HG02884 (cell line): Measurements from ENCODE around the gene FAM219A.
"Not testable (repeated sequence)": the region's sequence is repeated elsewhere in the genome, so short reads cannot be mapped to it uniquely, and the experiment has no call there.

Experiments
- ATAC-seq: cut with Tn5 transposase; IDR thresholded peaks from one replicate; pipeline ENCODE4 v1.9.1; 2021; ENCODE audit warnings: mild to moderate bottlenecking, moderate library complexity; ENCODE audit not compliant: unreplicated experiment

Gene FAM219A

GRCh38 chr9:34485822-34486221, 27.5 kb upstream of the FAM219A start:
- no peak for ATAC-seq

- ATAC-seq, result no peak
Observed at GRCh38 chr9:34484678-34485077, 26.3 kb upstream of the FAM219A start.

DNA sequence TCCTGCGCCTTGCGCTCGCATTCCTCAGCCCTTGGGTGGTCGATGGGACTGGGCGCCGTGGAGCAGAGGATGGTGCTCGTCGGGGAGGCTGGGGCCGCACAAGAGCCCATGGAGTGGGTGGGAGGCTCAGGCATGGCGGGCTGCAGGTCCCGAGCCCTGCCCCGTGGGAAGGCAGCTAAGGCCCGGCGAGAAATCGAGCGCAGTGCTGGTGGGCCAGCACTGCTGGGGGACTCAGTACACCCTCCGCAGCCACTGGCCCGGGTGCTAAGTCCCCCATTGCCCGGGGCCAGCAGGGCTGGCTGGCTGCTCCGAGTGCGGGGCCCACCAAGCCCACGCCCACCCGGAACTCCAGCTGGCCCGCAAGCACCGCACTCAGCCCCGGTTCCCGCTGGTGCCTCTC, 24.4 kb upstream of the FAM219A start:
- not testable (repeated sequence) for ATAC-seq

GRCh38 chr9:34481620-34482019, 23.2 kb upstream of the FAM219A start:
- not testable (repeated sequence) for ATAC-seq

DNA sequence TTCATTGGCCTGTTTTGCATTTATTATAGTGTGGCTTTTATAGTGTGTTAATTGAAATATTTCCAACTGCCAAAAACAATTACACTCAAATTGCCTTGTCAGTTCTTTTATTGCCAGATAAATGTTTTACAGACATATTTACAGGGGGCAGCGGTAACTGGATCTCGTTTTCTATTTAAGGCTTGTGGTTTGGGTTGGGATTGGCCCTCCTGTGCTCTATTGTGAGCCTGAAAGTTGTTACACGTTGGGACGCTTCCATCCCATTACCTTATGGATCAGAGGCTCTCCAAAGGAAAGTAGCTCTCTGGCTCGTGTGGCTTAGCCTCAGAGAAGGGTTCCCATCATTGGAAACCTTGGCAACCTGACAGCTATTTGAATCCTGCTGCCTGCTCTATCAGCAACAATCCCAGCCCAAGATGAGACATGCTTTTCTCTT, 21.1 kb upstream of the FAM219A start:
- no peak for ATAC-seq

- ATAC-seq, result no peak
Observed at GRCh38 chr9:34477541-34477940, 19.2 kb upstream of the FAM219A start.

DNA sequence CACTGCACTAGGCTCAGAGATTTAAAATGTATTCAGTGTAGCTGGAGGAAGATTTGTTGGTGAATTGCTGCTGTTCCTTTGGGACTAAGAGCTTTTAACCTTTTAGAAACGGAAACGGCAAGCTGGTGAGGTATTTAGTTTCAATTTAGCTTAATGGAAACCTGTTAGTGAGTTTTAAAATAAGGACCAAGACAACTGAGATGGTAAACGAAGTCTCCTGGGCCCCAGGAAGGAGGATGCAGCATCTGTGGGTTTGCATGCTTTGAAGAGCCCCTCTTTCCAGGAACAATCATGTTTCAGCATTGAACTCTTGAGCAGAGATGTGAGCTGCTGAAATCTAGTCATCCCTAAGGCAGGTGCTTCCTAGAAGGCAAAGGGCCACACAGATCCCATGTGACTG, 16.7 kb upstream of the FAM219A start:
- no peak for ATAC-seq

DNA sequence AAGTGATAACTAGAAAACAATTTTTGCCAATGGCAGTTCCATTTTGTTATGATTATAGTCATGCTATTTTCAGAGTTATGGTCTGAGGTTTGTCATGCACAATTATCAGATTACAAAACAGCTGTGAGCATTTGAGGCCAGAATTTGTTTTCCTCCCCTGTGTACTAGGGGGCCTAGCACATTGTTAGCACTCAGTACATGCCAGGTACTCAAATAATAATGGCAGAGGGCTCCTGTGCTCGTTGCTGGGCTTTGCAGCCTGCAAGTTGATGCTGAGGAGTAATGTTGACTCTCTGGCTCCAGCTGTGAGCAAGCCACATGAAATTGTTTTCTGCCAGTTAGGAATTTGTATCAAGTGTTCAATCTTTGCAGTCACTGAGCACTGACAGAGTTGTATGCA, 7.1 kb upstream of the FAM219A start:
- no peak for ATAC-seq

DNA sequence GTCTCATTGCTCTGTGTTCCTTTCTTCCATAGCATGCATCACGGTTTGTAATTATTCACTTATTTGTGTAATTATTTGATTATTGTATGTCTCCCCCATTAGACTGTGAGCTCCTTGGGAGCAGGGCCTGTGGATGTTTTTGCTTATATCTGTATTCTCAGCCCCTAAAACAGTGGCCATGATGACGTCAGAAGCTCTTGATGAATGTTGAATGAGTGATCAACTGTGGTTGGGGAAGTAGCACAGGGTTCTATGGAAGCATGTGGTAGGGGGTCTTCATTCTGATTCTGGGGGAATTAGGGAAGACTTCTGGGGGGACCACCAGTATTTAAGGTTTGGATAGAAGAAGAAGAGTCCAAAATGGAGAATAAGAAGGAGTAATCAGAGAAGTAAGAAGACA, 6.2 kb upstream of the FAM219A start:
- ATAC-seq, result no peak

DNA sequence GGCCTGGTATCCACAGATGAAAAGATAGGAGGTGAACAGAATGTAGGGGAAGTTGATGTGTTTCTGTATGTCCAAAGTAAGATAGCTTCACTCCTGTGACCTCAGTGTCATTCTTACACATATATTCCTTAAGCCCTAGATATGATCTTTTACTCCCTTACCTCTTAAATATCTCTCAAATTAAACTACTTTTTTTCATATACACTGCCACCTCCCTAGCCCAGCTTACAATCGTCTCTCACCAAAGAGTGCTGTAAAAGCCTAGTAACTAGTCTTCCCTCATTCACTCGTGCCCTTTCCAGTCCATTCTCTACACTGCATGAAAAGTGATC, 5.5 kb upstream of the FAM219A start:
- ATAC-seq, result no peak

- ATAC-seq, result no peak
Observed at GRCh38 chr9:34463098-34463900, 4.9 kb upstream of the FAM219A start.

- no peak for ATAC-seq
Observed at GRCh38 chr9:34459941-34460340, 1.6 kb upstream of the FAM219A start.

DNA sequence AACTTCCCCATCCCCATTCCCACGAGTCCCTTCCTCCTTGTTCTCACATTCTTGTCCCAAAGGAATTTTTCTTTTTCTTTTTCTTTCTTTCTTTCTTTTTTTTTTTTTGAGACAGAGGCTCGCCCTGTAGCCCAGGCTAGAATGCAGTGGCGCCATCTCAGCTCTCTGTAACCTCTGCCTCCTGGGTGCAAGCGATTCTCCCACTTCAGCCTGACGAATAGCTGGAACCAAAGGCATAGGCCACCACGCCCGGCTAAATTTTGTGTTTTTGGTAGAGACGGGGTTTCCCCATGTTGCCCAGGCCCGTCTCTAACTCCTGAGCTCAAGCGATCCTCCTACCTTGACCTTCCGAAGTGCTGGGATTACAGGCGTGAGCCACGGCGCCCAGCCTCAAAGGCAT, 986 bp upstream of the FAM219A start:
- no peak for ATAC-seq

DNA sequence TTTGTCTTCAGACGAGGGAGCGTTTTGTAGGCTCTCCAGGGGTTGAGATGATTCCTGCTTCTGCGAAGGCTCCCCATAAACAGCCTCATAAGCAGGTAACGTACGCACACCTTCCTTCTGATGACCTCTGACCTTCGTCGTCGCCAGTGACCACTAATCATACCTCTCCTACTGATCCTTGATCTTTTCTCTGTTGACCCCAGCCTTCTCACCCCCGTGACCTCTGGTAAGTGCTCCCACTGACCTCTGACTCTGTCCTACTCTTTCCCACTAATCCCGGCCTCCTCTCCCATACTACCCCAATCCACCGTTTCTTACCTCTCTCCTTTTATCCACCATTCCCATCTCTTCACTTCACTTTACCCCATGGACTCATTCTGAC, 580 bp upstream of the FAM219A start:
- no peak for ATAC-seq

- ATAC-seq, result no peak
Observed at GRCh38 chr9:34457266-34458012, 931 bp downstream of the FAM219A start.

DNA sequence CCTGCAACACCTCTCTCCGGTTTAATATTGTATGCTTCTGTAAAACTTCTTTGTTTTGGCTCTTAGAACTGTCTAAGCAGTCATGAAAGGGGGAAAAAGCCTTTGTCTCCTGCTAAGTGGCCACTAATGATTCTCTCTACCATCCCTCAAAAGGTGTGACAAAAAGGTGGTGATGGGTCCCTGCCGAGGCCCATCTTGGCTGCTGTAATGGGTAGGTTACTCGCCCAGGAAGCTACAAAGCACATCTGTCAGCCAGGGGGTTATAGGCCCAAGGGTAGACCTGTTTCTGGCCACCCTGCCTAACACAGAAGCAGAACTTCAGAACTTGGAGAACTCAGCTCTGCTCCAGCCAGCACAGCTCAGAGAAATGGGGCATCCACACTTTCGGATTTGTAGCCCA, 1.6 kb downstream of the FAM219A start:
- ATAC-seq, result no peak

GRCh38 chr9:34456151-34456550, 2.2 kb downstream of the FAM219A start:
- ATAC-seq, result no peak

GRCh38 chr9:34454571-34455065, 3.8 kb downstream of the FAM219A start:
- no peak for ATAC-seq

DNA sequence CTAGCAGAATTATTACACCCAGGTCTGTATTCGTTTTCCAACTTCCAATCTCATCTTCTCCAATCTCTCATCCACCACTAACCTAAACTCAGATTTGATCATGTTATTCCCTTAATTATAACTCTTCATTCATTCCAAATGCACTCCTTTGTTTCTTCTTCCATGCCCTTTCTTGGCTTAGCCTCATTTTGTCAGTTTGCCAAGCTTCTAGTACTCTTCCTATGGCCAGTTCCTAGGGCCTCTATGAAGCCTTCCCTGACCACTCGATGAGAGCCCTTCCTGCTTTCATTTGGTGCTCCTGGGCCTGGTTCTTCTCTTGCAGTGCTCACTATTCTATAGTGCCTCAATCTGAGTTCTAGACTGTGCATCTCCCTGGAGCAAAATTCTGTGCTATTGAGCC, 5.8 kb downstream of the FAM219A start:
- no peak for ATAC-seq

GRCh38 chr9:34451545-34451944, 6.8 kb downstream of the FAM219A start:
- ATAC-seq, result no peak

DNA sequence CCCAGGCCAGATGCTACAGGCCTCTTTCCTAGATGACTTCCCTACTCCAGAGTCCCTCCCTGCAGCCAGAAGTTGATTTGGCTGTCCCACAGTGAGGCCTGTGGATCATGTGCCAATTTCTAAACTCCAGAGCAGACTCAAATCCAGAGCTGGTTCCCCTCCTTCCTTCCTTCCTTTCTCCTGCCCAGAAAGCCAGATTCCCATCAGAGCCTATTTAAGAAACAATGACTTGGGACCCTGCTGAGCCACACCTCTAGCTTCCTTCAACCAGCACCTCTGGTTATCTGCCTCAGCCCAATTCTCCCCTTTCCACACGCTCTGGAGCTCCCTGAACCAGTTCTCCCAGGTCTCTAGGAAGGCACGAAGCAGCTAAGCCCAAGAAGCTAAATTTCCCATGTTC, 7.2 kb downstream of the FAM219A start:
- ATAC-seq, result no peak

GRCh38 chr9:34450644-34451043, 7.7 kb downstream of the FAM219A start:
- ATAC-seq, result no peak
